ENCODE results near the gene KLF1.

DNA sequence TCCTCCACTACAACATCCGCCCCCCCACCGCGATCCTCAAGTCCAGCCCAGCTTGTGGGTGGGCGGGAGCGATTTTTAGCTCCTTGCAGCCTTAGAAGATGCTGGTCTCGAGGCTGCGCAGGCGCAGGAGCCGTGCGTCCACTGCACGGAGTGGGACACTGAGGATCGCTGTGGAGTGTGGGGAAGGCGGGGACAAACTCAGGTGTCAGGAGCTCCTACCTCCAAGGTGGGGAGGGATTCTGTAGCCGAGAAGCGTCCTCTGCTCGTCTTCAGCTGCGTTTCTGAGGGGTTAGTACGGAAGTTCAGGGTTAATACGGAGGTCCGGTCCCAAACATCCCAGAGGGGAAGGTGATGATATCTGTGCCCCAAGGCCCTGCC lies 52.4 kb downstream of the KLF1 start, which contains the start of gene RTBDN:
- TF ChIP-seq, protein P1, sequence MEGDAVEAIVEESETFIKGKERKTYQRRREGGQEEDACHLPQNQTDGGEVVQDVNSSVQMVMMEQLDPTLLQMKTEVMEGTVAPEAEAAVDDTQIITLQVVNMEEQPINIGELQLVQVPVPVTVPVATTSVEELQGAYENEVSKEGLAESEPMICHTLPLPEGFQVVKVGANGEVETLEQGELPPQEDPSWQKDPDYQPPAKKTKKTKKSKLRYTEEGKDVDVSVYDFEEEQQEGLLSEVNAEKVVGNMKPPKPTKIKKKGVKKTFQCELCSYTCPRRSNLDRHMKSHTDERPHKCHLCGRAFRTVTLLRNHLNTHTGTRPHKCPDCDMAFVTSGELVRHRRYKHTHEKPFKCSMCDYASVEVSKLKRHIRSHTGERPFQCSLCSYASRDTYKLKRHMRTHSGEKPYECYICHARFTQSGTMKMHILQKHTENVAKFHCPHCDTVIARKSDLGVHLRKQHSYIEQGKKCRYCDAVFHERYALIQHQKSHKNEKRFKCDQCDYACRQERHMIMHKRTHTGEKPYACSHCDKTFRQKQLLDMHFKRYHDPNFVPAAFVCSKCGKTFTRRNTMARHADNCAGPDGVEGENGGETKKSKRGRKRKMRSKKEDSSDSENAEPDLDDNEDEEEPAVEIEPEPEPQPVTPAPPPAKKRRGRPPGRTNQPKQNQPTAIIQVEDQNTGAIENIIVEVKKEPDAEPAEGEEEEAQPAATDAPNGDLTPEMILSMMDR (IDR thresholded peaks at IDR 0.05) = no peak
- TF ChIP-seq SIN3A (IDR thresholded peaks at IDR 0.05; ENCODE audit: borderline replicate concordance, insufficient read depth, low read depth, low read length) (no peak), TCF7L2 (IDR thresholded peaks at IDR 0.05; ENCODE audit: low read depth, low read length) (no peak)
- TF ChIP-seq, protein P2, sequence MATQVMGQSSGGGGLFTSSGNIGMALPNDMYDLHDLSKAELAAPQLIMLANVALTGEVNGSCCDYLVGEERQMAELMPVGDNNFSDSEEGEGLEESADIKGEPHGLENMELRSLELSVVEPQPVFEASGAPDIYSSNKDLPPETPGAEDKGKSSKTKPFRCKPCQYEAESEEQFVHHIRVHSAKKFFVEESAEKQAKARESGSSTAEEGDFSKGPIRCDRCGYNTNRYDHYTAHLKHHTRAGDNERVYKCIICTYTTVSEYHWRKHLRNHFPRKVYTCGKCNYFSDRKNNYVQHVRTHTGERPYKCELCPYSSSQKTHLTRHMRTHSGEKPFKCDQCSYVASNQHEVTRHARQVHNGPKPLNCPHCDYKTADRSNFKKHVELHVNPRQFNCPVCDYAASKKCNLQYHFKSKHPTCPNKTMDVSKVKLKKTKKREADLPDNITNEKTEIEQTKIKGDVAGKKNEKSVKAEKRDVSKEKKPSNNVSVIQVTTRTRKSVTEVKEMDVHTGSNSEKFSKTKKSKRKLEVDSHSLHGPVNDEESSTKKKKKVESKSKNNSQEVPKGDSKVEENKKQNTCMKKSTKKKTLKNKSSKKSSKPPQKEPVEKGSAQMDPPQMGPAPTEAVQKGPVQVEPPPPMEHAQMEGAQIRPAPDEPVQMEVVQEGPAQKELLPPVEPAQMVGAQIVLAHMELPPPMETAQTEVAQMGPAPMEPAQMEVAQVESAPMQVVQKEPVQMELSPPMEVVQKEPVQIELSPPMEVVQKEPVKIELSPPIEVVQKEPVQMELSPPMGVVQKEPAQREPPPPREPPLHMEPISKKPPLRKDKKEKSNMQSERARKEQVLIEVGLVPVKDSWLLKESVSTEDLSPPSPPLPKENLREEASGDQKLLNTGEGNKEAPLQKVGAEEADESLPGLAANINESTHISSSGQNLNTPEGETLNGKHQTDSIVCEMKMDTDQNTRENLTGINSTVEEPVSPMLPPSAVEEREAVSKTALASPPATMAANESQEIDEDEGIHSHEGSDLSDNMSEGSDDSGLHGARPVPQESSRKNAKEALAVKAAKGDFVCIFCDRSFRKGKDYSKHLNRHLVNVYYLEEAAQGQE (IDR thresholded peaks at IDR 0.05; ENCODE audit: insufficient read depth in 1 of 2, low read depth in 2 of 2, low read length in 1 of 2) = no peak

All from Panc1 (cell line).